ENCODE measurements around the gene AMY2A. TPM values are rescaled to one million over a fixed set of nuclear protein-coding genes. Genes with fewer than 3 reads are reported as not detected.

The AMY2A gene
- total and polyA plus RNA-seq, 2 of the 8 experiments (the other 6 are each of a cell fraction or from before 2014, with no cell fraction given) = not detected

DNA sequence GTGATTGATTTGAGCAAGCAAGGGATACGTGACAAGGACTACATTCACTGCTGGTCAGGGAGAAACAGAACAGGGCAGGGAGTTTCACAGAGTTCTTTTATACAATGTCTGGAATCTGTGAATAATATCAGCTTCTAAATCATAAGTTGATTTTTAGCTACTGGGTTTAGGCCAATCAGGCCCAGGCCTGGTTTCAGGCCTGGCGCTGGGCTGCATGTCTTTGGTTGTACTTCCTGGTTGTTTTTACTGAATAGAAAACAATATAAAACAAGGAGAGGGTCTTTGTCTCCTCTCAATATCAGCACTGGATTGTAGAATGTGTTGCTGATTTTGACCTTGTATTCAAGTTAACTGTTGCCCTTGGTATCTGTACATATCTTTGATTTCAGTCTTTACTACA, 865 bp upstream of the AMY2A start:
- Histone ChIP-seq H4K91ac (replicated peaks; ENCODE audit: insufficient read length, low read length) (no peak overlapping the region), H2BK15ac (ENCODE audit: low read length) (no peak overlapping the region), H2BK12ac (ENCODE audit: low read depth, low read length) (no peak overlapping the region), H3K9ac (replicated peaks in 1 of 4; ENCODE audit: extremely low read depth in 1 of 4, low read depth in 3 of 4, low read length in 3 of 4) (no peak overlapping the region), H4K8ac (ENCODE audit: extremely low read depth, insufficient read depth, low read length) (no peak overlapping the region), H3K79me1 (ENCODE audit: low read depth, low read length) (no peaks in the 10 kb centered on the region), H3K9me3 (ENCODE audit: insufficient read depth in 2 of 2, low read depth in 1 of 2, low read length in 1 of 2) (0 out of 4 replicates have a peak, but pooled peaks cover 0 to 2% of the 10 kb centered on the region in 2 experiments), H3K14ac (ENCODE audit: insufficient read length) (no peak overlapping the region), H3K23me2 (ENCODE audit: low read depth, low read length) (no peaks in the 10 kb centered on the region; the same call in 1 of the 2 replicates), H4K5ac (ENCODE audit: insufficient read length, low read depth, low read length) (no peak overlapping the region), H3K4me2 (ENCODE audit: insufficient read depth in 1 of 2, low read depth in 2 of 2, low read length in 2 of 2) (no peak overlapping the region), H3K56ac (replicated peaks; ENCODE audit: insufficient read length, low read depth, low read length) (no peak overlapping the region), H3K79me2 (ENCODE audit: control insufficient read depth in 1 of 2, insufficient read depth in 2 of 2, low read length in 2 of 2) (no peaks in the 10 kb centered on the region), H3K27ac (ENCODE audit: low read depth, low read length) (no peak overlapping the region), H3K18ac (ENCODE audit: extremely low read depth, low read length) (no peak overlapping the region), H3K23ac (ENCODE audit: insufficient read length) (no peak overlapping the region), H2AK5ac (ENCODE audit: low read depth, low read length) (no peak overlapping the region), H3K27me3 (replicated peaks in 1 of 4; ENCODE audit: control insufficient read depth in 3 of 4, extremely low read depth in 1 of 4, insufficient read depth in 3 of 4, low read length in 3 of 4) (no peaks in the 10 kb centered on the region), H3K4me3 (ENCODE audit: extremely low read depth in 1 of 4, insufficient read depth in 2 of 4, low read depth in 3 of 4, low read length in 4 of 4) (no peak overlapping the region), H2AFZ (ENCODE audit: low read length) (no peak overlapping the region), H4K20me1 (replicated peaks in 1 of 2; ENCODE audit: control insufficient read depth in 1 of 2, insufficient read depth in 2 of 2, low read length in 2 of 2) (no peaks in the 10 kb centered on the region), H3K36me3 (ENCODE audit: control insufficient read depth in 2 of 4, insufficient read depth in 4 of 4, low read length in 3 of 4) (no peaks in the 10 kb centered on the region), H2BK120ac (replicated peaks; ENCODE audit: low read depth, low read length) (no peak overlapping the region), H3K4me1 (replicated peaks in 1 of 4; ENCODE audit: control insufficient read depth in 3 of 4, insufficient read depth in 4 of 4, low read length in 3 of 4) (no peaks in the 10 kb centered on the region), H3K4ac (replicated peaks; ENCODE audit: insufficient read length, low read depth, low read length) (no peak overlapping the region), H2BK20ac (ENCODE audit: low read length) (no peak overlapping the region), H2BK5ac (ENCODE audit: low read depth, low read length) (no peak overlapping the region)
- DNase-seq (ENCODE audit: low read depth in 1 of 2, low spot score in 2 of 2) (no peak), FAIRE-seq (no peak)
- 82% methylated on average over 2 of the region's 2 CpGs; no CpG with 5 or more reads in 1 of the 2 experiments for WGBS, 2 experiments (ENCODE audit: extremely low coverage in 1 of 2, insufficient coverage in 1 of 2, insufficient read length in 1 of 2, insufficient replicate concordance in 2 of 2, low coverage in 1 of 2, low lambda C conversion rate in 2 of 2, missing lambda C conversion rate in 1 of 2)
- ChIA-PET POLR2A (ENCODE audit: partially characterized antibody) (no interaction called here), CTCF (ENCODE audit: partially characterized antibody) (no interaction called here)
- TF ChIP-seq SUZ12 (IDR thresholded peaks at IDR 0.05; ENCODE audit: low read length) = no peak
- TF ChIP-seq, protein P1, sequence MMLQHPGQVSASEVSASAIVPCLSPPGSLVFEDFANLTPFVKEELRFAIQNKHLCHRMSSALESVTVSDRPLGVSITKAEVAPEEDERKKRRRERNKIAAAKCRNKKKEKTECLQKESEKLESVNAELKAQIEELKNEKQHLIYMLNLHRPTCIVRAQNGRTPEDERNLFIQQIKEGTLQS (IDR thresholded peaks at IDR 0.05; ENCODE audit: insufficient read depth, low read depth, low read length) = no peak
- no peak for TF ChIP-seq FOSL1 (IDR thresholded peaks at IDR 0.05; ENCODE audit: insufficient read depth, low read depth, low read length)
- no peak for TF ChIP-seq MAFK (IDR thresholded peaks at IDR 0.05; ENCODE audit: low read depth, low read length)
- TF ChIP-seq SP1 (IDR thresholded peaks at IDR 0.05; ENCODE audit: low read depth, low read length) = no peak

All from H1 (cell line).